ENCODE measurements around the gene SHC2.
"Not testable (repeated sequence)": the region's sequence is repeated elsewhere in the genome, so short reads cannot be mapped to it uniquely, and the experiment has no call there.

Gene SHC2

GRCh38 chr19:468587-469256 is 7.9 kb upstream of the SHC2 start:
- no peak for DNase-seq (ENCODE audit: low spot score)

DNA sequence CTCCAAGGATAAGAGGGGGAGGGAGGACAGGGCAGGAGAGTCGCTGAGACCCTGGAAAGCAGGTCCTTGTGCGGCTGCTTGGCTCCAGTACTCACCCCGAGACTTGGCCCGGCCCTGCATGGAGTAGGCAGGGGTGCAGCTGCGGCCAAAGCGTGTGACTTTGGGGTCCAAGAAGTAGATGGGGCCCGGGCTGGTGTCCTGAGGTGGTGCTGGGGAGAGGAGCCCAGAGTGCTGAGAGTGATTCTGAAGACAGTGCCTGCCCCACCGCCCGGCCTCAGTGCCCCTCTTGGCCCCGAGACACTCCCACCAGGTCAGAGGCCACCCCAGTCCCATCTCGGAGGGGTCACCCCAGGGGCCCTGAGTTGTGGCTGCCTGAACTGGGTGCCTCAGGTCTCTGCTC is 6.7 kb upstream of the SHC2 start:
- no peak for DNase-seq (ENCODE audit: low spot score)

GRCh38 chr19:465056-465816 is 4.4 kb upstream of the SHC2 start:
- DNase-seq (ENCODE audit: low spot score): no peak

DNA sequence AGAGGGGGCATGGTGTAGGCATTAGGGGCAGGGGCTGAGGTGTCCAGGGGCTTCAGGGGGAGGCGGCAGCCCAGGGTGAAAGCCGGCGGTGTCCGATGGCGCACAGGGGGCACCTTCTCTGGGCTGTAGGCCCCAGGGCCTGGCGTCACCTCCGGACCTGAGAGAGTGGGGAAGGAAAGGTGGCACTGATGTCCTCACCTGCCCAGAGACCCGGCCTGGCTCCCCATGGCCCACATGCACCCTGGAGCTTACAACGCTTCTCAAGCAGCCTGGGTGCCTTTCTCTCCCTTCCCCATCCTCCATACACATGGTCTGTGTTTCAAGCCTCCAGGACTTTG is 3.3 kb upstream of the SHC2 start:
- no peak for DNase-seq (ENCODE audit: low spot score)

DNA sequence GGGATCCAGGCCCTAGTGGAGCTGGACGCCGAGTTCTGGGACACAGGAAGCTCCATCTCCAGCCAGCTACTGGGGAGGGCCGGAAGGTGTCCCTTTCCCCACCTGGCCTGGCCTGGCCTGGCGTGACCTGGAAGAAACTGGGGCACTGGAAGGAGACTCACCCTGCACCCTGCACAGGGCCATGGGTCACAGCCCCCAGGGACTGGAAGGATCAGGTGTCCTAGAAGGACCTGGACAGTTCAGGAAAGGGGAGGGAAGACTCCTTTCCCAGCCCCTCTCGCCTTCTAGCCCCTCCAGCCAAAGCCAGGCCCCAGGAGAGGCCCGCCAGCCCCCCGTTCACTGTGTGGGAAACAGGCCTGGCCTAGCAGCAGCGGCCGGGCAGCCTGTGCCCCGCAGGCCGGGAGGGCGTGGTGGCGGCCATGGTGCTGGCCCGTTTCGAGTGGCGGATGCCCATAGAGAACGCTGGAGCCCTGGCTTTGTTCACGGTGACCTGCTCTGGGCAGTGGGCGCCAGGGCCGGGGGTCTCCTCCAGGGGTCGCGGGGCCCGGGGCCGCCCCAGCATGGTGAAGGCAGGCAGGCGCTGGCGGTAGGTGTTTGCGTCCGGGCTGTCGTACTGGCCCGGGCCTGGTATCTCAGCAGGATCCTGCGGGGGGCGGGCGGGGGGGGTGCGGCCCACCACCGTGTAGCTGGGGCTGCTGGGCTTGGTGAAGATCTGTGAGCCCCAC is 2.8 kb upstream of the SHC2 start:
- DNase-seq (ENCODE audit: low spot score): no peak

GRCh38 chr19:461721-462551 is 1.1 kb upstream of the SHC2 start:
- DNase-seq (ENCODE audit: low spot score): no peak

- DNase-seq (ENCODE audit: low spot score): peak; percentile 88
Measured at GRCh38 chr19:459724-460511, 915 bp downstream of the SHC2 start.

GRCh38 chr19:458091-459042 is 2.5 kb downstream of the SHC2 start:
- DNase-seq (ENCODE audit: low spot score): no peak

DNA sequence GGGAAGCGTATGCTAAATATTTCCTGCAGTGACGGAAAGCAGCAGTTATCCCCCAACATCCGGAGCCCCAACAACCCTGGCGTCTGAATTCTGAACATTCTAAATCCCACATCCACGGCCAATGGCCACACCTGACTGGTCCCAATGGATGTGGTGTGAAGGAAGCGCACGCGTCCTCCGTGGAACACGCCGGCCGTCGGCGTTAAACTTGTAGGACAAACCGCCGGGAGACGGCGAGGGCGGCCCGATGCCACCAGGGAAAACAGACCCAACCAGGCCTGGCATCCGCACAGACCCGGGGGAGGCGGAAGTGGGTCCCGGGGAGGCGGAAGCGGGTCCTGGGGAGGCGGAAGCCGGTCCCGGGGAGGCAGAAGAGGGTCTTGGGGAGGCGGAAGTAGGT is 3.2 kb downstream of the SHC2 start:
- no peak for DNase-seq (ENCODE audit: low spot score)

GRCh38 chr19:456547-457110 is 4.2 kb downstream of the SHC2 start:
- no peak for DNase-seq (ENCODE audit: low spot score)

- DNase-seq (ENCODE audit: low spot score): no peak
Measured at GRCh38 chr19:455851-456546, 4.8 kb downstream of the SHC2 start.

DNA sequence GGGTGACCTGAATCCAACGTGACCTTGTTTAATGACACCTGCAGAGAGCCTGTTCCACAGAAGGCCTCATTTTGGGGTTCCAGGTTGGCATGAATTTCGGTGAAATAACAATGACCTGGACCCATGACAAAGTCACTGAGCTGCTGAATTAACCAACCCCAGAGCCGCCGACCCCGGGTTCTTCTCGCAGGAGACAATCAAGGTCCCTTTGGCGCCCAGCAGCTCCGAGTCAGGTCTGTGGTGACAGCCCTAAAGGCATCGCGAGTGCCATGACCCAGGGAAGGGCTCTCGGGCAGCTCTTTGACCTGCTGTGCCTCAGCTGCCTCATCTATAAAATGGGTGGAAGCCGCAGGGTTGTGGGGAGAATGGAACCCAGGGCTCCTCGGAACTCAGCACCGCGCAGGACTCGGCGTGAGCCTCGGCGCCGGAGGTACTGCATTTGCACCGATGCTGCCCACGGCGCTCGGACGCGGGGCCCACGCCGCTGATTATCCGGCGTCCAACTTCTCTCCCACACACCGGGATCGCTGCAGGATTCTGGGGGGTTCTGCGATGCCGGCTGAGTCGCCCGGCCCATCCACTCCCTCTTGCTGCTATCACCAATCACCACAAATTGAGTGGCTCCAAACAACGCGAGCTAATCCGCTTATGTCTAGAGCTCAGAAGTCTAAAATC is 5.7 kb downstream of the SHC2 start:
- DNase-seq (ENCODE audit: low spot score): no peak

DNA sequence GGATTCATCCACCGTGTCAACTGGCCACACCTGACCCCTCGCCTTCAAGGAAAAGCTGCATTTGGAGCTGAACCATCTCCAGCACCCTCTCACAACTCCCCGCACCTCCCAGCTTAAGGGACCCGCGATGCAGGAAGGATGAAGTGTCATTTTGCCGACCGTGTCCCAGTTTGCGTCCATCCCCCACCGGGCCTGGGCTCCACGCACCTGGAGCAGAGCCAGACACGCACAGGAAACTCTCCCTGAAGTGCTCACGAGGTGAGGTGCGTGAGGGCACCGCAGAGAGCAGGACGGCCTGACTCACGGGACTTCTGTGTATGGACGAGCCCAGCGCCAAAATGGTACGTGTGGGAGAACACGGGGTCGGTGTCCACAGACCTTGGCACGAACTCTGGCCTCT is 7.2 kb downstream of the SHC2 start:
- no peak for DNase-seq (ENCODE audit: low spot score)

DNA sequence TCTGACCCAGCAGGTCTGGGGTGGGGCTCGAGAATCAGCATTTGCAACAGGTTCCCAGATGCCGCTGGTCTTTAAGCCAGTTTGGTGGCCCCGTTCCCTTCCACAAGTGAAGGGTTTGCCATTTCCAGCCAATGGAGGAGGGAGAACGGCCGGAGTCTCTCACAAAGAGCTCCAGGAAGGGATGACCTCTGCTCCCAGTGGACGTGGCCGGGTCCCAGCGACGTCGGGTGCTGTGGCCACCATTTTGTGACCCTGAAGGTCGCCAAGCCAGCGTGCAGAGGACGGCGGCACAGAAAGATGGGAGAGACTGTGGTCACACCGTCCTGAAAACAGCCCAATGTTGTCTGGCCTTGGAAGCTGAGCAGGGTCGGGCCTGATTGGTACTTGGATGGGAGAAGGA is 8.0 kb downstream of the SHC2 start:
- DNase-seq (ENCODE audit: low spot score): no peak

DNA sequence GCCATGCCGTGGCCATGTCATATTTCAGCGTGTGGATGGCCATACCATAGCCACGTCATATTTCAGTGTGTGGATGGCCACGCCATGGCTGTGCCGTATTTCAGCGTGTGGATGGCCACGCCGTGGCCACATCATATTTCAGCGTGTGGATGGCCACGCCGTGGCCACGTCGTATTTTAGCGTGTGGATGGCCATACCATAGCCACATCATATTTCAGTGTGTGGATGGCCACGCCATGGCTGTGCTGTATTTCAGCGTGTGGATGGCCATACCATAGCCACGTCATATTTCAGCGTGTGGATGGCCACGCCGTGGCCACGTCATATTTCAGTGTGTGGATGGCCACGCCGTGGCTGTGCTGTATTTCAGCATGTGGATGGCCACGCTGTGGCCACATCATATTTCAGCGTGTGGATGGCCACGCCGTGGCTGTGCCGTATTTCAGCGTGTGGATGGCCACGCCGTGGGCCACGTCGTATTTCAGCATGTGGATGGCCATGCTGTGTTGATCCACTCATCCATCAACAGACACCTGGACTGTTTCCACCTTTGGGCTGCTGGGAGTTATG is 9.8 kb downstream of the SHC2 start:
- DNase-seq (ENCODE audit: low spot score): not testable (repeated sequence)

GRCh38 chr19:449916-450315 is 10.9 kb downstream of the SHC2 start:
- no peak for DNase-seq (ENCODE audit: low spot score)

- no peak for DNase-seq (ENCODE audit: low spot score)
Measured at GRCh38 chr19:447816-448560, 12.8 kb downstream of the SHC2 start.

- DNase-seq (ENCODE audit: low spot score): no peak
Measured at GRCh38 chr19:447064-447426, 13.8 kb downstream of the SHC2 start.
